Smooth muscle cell (in vitro differentiated cells): ENCODE measurements around the gene EXOSC6. TPM values are rescaled to one million over a fixed set of nuclear protein-coding genes. Genes with fewer than 3 reads are reported as not detected.

Source experiments
- DNase-seq: peaks from one replicate; lab custom pipeline; 2025; ENCODE audit not compliant: unreplicated experiment; lab: John Stamatoyannopoulos, UW
- H2AFZ ChIP-seq: fragments of 200-600 bp; sonication (generic); 2 replicates; pipeline ENCODE4 v1.6.0; 2016; ENCODE audit warnings: antibody characterized with exemption, low read depth, mild to moderate bottlenecking
- H3F3A ChIP-seq: fragments of 200-600 bp; sonication (generic); 2 replicates; pipeline ENCODE4 v1.6.0; 2017; ENCODE audit warnings: antibody characterized with exemption, low read depth
- H3K27ac ChIP-seq: fragments of 200-600 bp; sonication (generic); 2 replicates; pipeline ENCODE4 v1.5.1; 2016; ENCODE audit warnings: low read depth, mild to moderate bottlenecking
- H3K27me3 ChIP-seq: fragments of 200-600 bp; sonication (generic); 2 replicates; pipeline ENCODE4 v1.6.1; 2016; ENCODE audit warnings: low read depth, mild to moderate bottlenecking
- H3K36me3 ChIP-seq: fragments of 200-600 bp; sonication (generic); 2 replicates; pipeline ENCODE4 v1.5.1; 2016; ENCODE audit warnings: low read depth
- H3K4me1 ChIP-seq: fragments of 200-600 bp; sonication (generic); 2 replicates; pipeline ENCODE4 v1.5.1; 2016; ENCODE audit warnings: low read depth
- H3K4me2 ChIP-seq: fragments of 200-600 bp; sonication (generic); 2 replicates; pipeline ENCODE4 v1.6.0; 2016; ENCODE audit warnings: mild to moderate bottlenecking
- H3K4me3 ChIP-seq: fragments of 200-600 bp; sonication (generic); 2 replicates; pipeline ENCODE4 v1.5.1; 2016; ENCODE audit warnings: mild to moderate bottlenecking
- H3K79me2 ChIP-seq: fragments of 200-600 bp; sonication (generic); 2 replicates; pipeline ENCODE4 v1.6.0; 2016; ENCODE audit warnings: low read depth, mild to moderate bottlenecking
- H3K9ac ChIP-seq: fragments of 200-600 bp; sonication (generic); 2 replicates; pipeline ENCODE4 v1.6.0; 2016; ENCODE audit warnings: low read depth
- H3K9me3 ChIP-seq: fragments of 200-600 bp; sonication (generic); replicated peaks from 2 replicates; pipeline ENCODE4 v1.5.1; 2016; ENCODE audit warnings: low read depth
- H4K20me1 ChIP-seq: fragments of 200-600 bp; sonication (generic); 2 replicates; pipeline ENCODE4 v1.6.0; 2016; ENCODE audit warnings: low read depth
- CTCF ChIP-seq: fragments of 200-600 bp; sonication (generic); IDR thresholded peaks from 2 replicates; pipeline ENCODE4 v1.5.1; 2017; ENCODE audit warnings: borderline replicate concordance, mild to moderate bottlenecking, antibody characterized with exemption; ENCODE audit not compliant: insufficient read depth, poor library complexity, severe bottlenecking
- WGBS: methylation state at CpG from one replicate; pipeline ENCODE4 v1.1.7; 2016; ENCODE audit warnings: low lambda C conversion rate; 5-methylcytosine and 5-hydroxymethylcytosine counted together
- polyA plus RNA-seq: library from polyadenylated mRNA; unstranded; fragments of >200 nt; fragmentation: Nextera tagmentation; extraction: Ambion mirVana; gene quantifications from 2 replicates; pipeline ENCODE4 v1.2.1, GENCODE V29; 2016
- total RNA-seq: library from RNA; depleted of rRNA; stranded (reverse); fragments of >200 nt; gene quantifications from 2 replicates; pipeline ENCODE4 v1.2.3, GENCODE V29; 2014

EXOSC6 gene
- total and polyA plus RNA-seq, 2 experiments from 2014 or later = 10.7 to 14.8 TPM

GRCh38 chr16:70254965-70255286, 3.2 kb upstream of the EXOSC6 start:
- H3K27ac ChIP-seq = no peak overlapping the region
- H3K9ac ChIP-seq = no peak overlapping the region
- H3K27me3 ChIP-seq = no peaks in the 10 kb centered on the region
- peaks cover 9% of the 10 kb centered on the region for H3K79me2 ChIP-seq
- no peak for TF ChIP-seq CTCF
- 99% methylated on average over 11 of the region's 12 CpGs for WGBS
- no peak overlapping the region for H3K4me3 ChIP-seq
- no peak for DNase-seq
- H3K4me1 ChIP-seq = peaks cover 4% of the 10 kb centered on the region
- no peak overlapping the region for H2AFZ ChIP-seq
- H3K9me3 ChIP-seq = no peaks in the 10 kb centered on the region
- H3K4me2 ChIP-seq = no peak overlapping the region
- H4K20me1 ChIP-seq = peaks cover 42% of the 10 kb centered on the region
- peaks cover 43% of the 10 kb centered on the region for H3F3A ChIP-seq
- no peaks in the 10 kb centered on the region for H3K36me3 ChIP-seq

GRCh38 chr16:70254180-70254964, 2.6 kb upstream of the EXOSC6 start:
- no peak for TF ChIP-seq CTCF
- Histone ChIP-seq H3K27ac (no peak overlapping the region), H3K4me2 (no peak overlapping the region), H3K36me3 (no peaks in the 10 kb centered on the region), H3K4me1 (peaks cover 9% of the 10 kb centered on the region), H3K9ac (no peak overlapping the region), H3K79me2 (peaks cover 14% of the 10 kb centered on the region), H4K20me1 (peaks cover 47% of the 10 kb centered on the region), H3K4me3 (no peak overlapping the region), H3K9me3 (no peaks in the 10 kb centered on the region), H2AFZ (no peak overlapping the region), H3F3A (peaks cover 43% of the 10 kb centered on the region), H3K27me3 (no peaks in the 10 kb centered on the region)
- DNase-seq = no peak
- 96% methylated on average over 9 of the region's 9 CpGs for WGBS

GRCh38 chr16:70253291-70254106, 1.8 kb upstream of the EXOSC6 start:
- Histone ChIP-seq H3K36me3 (no peaks in the 10 kb centered on the region), H3K79me2 (peaks cover 20% of the 10 kb centered on the region), H3K27ac (no peak overlapping the region), H3K9me3 (no peaks in the 10 kb centered on the region), H2AFZ (no peak overlapping the region), H3K9ac (no peak overlapping the region), H3K4me1 (peaks cover 10% of the 10 kb centered on the region), H3K4me2 (no peak overlapping the region), H3K27me3 (no peaks in the 10 kb centered on the region), H3F3A (peaks cover 43% of the 10 kb centered on the region), H3K4me3 (no peak overlapping the region), H4K20me1 (peaks cover 49% of the 10 kb centered on the region)
- WGBS = 94% methylated on average over 16 of the region's 16 CpGs
- DNase-seq = no peak
- peak; percentile 47 for TF ChIP-seq CTCF
